IPS-18c (cell line): Measurements from ENCODE around the gene SOAT2.

Source experiments
- H3K4me3 ChIP-seq: 2 replicates; pipeline ENCODE4 v1.7.0; 2013; ENCODE audit warnings: low read depth, mild to moderate bottlenecking, low read length, moderate library complexity; ENCODE audit not compliant: insufficient read depth
- H3K9me3 ChIP-seq: one replicate; pipeline ENCODE4 v1.6.1; 2013; ENCODE audit warnings: mild to moderate bottlenecking, low read length, moderate library complexity; ENCODE audit not compliant: control insufficient read depth, insufficient read depth

The SOAT2 gene

DNA sequence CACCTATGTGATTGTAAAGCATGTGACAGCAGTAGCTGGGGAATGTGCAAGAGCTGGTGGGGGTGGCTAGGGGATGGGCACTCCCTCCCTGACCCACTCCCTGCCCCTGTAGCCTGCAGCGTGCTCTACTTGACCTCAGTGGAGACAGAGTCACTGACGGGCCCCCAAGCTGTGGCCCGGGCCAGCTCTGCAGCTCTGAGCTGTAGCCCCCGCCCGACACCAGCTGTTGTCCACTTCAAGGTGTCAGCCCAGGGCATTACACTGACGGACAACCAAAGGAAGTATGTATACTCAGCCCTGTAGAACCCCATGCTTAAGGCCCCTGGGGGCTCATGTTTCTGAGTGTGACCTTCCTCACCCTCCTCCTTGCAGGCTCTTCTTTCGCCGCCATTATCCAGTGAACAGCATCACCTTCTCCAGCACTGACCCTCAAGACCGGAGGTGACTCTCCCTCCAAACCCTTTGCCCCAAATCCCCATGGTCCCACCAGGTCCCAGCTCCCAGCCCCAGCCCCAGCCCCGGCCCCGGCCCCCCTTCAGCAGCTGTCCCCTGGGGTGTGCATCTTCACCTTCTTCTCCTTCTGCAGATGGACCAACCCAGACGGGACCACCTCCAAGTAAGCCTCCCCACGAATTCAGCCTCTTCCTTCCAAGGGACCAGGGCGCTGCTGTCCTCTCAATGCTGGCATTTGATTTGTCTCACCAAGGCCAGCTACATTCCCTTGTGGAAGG, 40.1 kb upstream of the SOAT2 start:
- H3K9me3 ChIP-seq: no peaks in the 10 kb centered on the region
- H3K4me3 ChIP-seq: no peak overlapping the region

DNA sequence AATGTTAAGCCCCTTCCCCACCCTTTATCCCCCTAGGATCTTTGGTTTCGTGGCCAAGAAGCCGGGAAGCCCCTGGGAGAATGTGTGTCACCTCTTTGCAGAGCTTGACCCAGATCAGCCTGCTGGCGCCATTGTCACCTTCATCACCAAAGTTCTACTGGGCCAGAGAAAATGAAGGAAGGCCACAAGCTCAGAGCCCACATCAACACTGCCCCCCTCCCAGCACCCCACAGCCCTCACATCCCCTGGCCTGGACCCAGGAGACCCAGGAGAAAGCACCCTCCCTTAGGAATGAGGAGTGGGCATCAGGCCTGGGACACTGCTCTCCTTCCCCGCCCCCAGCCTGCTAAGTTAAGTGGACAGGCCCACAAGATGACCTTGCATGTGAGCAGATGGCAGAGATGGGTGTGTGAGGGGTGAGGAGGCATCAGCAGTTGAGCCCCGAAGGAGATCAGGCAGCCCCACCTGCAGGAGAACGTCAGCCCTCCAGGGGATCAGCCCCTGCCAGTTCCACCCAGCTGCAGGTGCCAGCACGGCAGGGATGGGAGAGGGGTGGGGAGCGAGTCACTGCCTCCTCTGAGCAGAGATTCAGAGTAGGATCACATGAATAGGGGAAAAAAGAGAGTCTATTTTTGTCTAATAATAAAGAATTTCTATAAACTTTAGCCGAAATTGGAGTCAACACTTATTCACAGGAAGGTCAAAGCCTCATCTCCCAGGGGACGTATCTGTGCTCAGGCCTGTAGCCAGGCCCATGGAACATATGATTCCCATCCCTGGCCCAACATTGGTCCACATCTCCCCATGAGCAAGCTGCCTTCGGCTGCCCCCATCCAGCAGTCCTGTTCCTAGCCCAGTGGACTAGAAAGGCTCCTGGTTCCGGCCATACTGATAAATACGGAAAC, 39.3 kb upstream of the SOAT2 start:
- Histone ChIP-seq H3K4me3 (no peak overlapping the region), H3K9me3 (no peaks in the 10 kb centered on the region)

DNA sequence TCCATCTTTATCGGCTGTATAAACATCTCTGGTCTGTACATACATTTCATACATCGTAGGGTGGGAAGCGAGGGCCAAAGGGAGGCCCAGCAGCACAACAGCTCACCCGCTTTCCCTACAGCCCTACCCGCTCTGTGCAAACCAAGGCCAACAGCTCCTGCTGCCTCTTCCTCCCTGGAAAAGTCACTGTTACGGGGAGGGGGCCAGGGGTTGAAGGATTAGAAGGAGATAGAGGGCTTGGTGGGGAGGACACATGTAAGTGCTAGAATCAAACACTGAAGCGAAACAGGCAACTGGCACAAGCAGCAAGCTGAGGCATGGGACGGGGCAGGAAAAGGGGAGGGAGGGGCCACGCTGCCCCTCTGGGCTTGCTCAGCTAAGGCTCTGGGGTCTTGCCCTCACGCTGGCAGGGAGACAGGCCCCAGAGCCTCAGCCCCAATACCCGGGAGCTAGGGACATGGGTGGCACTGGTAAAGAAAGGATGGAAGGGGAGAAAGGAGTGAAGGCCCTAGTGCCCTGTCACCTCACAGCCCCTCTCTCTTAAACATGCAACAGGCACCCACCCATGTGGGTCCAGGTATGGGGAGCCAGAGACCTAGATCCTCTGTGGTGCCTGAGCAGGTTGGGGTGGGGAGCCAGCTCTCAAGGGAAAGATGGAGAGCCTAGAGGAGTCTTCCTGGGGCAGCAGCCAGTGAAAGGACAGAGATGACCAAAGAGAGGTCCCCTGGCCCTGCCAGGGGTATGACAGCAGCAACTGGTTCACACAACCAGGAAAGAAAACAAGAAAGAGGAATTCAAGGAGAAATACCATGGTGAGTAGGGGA, 38.5 kb upstream of the SOAT2 start:
- H3K9me3 ChIP-seq: no peaks in the 10 kb centered on the region
- H3K4me3 ChIP-seq: no peak overlapping the region

DNA sequence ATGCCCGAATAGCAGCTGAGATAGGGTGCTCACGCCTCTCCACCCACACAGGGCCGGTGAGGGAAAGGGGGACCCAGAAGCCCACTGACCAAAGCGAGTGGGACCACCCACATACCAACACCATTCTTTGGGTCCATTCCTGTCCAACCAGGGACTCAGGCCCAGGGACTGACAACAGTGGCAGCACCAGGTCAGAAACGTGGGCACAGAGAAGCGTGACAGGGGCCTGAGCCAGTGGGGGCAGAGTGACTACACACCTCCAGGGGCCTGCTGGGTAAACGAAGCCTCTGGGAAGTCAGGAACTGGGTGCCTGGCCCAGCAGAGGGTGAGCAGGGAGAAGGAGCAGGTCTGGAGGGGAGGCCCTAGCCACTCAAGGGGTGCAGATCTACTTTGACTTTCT, 37.8 kb upstream of the SOAT2 start:
- no peak overlapping the region for H3K4me3 ChIP-seq
- H3K9me3 ChIP-seq: no peaks in the 10 kb centered on the region

DNA sequence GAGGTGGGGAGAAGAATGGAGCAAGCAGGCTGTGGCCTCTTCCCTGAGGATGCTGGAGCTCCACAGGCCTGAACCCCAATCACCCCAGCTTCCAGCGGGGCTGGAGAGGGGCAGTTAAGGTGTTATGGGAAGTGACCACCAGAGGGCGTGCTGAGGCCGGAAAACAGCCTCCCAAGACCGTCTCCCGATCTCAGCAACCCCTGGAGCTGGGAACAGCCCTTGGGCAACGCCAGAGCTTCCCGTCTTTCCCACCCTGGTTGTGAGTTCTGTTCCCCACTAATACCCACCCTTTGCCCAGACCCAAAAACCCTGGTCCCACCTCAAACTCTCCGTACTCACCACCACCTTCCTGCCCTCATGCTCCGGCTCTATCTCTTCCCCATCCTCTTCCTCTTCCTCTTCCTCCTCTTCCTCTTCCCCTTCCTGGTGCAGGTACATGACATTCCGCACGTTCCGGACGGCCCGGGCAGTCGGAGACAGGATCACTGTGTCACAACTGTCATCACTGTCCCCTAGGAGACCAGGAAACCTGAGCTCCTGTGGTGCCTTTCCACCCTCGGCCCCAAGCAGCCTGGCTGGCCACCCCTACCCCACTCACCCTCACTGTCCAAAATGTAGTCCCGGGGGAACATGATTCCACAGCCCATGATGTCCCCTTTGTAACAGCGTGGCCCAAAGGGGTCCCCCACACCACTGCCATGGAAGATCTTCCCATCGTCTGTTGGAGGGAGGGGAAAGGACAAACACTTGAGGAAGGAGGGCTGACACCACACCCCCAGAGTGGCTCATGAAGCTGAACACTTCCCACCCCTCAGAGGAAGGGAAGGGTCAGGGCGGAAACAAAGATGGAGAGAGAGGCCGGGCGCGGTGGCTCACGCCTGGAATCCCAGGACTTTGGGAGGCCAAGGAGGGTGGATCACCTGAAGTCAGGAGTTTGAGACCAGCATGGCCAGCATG, 37.0 kb upstream of the SOAT2 start:
- no peak overlapping the region for H3K4me3 ChIP-seq

DNA sequence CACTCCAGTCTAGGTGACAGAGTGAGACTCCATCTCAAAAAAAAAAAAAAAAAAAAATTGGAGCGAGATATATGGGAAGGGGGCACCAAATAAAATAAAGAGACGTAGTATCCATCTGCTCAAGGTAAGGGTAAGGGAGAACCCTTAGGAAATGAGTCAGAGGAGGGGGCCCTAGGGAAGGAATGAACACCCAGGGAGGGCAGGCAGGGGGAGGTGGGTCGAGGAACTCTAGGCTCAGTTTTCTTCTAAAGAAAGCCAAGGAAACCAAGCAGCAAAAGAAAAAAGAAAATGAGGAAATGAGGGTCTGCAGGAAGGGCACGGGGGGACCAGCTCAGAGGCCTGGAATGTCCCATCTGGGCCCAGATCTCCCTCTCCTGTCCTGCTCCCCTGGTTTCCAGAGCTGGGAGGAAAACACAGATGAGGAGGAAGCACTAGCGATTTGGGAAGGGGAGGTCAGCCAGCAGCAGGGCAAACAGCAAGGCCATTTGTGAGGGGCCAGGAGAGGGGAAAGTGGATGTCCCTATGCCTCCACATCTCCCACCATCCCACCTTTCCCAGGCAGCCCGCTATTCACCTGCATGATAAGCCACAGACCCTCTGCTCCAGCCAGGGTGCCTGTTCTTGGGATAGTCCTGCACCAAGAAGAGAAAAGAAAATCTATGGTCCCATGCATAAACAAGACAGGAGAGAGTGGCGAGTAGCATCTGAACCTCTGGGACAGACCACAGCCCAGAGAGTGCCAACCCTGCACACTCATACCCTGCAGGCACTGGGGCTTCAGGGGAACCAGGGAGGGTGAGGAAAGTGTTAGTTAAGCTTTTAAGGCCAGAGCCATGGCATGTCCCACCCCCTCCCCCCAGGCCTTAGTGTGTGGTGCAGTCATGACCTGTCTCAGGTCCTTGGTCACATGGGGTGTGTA, 36.0 kb upstream of the SOAT2 start:
- H3K4me3 ChIP-seq: no peak overlapping the region
- H3K9me3 ChIP-seq: no peaks in the 10 kb centered on the region

More for the DNA sequence above, 37.0 kb upstream of the SOAT2 start:
- no peaks in the 10 kb centered on the region for H3K9me3 ChIP-seq

DNA sequence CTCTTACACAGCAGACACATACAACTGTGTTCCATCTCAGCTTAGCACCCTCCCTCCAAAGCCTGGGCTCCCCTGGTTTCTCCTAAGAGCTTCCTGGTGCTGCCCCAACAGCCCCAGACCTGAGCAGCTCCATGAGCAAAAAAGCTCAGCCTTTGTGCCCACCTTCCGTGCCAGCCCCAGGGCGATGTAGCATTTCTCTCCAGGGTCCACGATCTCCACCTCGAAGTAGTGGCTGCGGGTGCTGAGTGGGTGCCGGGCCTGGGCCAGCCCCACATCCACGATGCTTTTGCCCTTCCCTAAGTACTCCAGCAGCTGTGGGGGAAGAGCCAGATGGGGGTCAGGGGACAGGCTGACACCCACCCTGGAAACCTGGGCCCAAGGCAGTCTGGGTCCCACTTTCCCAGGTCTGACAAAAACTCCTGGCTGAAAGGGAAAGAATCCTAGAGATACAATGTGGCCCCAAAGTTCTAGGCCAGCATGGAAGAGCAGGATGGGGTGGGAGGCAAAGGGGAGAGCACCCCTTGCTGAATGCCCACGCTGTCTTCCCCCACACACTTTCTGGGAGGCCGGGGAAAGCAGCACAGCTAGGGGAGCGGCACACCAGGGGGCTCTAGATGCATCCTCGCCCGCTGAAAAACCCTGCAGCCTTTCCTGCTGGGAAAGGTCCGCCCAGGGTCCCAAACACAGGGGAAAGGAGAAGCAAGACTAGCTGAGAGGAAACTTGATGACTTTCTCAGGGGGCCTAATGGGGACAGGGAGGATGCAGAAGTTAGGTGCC, 35.1 kb upstream of the SOAT2 start:
- H3K9me3 ChIP-seq: no peaks in the 10 kb centered on the region
- no peak overlapping the region for H3K4me3 ChIP-seq

DNA sequence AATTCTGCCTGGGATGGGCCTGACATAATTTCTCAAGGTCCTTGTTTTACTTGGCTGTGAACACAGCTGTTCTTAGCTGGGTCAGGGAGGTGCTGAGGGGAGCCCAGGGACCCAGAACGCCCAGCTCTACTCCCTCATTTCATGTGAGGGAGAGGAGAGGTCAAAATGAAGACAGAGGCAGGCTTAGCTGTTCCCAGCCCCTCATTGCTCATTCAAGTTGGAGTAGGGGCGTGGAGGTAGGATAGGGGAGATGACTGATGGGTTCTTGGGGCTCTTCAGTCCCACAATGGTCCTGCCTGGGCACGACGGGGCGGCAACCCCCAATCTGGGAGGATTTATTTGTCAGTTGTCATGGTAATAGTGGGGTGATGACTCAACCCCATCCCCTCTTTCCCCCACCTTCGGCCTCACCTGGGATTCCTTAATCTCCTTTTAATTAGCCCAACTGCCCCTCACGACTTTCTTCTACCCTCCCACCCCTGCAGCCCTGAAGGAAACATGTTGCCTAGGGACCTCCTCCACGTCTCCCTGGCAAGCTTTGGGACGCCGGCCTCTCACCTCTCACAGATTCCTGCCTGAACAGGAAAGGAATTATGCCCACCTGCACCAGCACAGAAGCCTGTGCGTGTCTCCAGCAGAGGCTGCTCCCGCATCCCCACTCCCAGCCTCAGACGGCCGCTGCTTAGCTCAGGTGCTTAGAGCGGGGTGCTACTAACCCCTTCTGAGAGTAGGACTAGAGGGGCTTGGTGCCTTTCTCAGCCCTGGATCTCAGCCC, 34.3 kb upstream of the SOAT2 start:
- Histone ChIP-seq H3K4me3 (no peak overlapping the region; the same call in 1 of the 2 replicates), H3K9me3 (no peaks in the 10 kb centered on the region)

DNA sequence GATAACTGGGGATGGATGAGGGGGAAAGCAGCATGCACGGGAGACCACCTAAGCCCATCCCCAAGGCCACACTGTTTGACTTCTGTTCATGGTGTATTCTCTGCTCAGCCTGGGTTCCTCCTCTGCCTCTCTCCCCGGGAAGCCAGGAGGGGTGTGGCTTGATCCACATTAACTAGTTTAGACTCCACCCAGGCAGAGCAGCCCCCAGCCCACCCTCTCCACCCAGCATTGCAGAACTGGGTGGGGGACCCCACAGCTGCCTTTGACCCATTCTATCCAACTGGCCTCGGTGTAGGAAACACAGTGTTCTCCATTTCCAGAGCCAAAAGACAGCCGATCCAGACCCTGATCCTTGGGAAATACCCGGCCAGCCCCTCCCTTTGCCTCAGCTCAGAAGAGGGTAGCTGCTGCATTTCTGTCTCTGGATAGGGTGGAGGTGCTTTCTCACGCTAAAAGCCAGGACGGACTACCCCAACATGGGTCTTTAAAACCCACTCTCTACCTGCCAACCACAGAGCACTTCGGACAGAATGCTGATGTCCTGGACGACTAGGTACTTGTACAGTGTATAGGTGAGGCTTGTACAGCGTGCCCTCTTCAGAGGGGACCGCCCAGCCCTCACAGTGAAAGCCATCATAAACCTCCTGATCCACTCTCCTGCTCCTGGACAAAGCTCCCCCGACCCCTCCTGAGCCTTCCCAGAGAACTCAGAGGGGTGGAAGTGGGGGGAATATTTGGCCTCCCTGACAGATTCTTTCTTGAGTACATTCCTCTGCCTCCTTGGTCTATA, 33.5 kb upstream of the SOAT2 start:
- Histone ChIP-seq H3K9me3 (no peaks in the 10 kb centered on the region), H3K4me3 (no peak overlapping the region)

DNA sequence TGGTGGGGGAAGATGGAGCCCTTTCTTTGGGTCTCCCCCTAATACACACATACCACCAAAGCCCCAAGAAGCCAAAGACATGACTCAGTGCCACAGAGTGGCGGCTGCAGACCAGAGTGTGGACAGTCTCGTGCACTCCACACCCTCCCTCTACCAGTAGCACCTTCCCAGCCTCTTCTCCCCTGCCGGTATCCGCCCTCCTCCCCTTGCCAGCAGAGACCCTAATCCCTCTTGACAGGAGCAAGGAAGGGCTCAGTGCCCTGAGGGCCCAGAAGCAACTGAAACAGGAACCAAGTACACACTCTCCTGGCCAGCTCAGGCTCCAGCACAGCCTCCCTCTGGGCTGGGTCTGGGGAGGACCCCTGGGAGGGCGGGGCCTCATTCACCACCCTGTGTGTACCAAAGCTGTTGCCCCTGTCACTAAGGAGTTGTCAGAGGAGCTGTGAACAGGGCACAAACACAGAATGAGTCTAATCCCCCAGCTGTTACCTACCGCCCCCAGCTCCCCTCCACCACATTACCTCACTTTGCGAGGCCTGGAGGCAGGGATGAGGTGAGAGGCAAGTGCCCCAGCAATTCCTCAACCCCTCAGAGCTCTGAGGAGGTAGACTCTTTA, 32.3 kb upstream of the SOAT2 start:
- no peak overlapping the region for H3K4me3 ChIP-seq
- H3K9me3 ChIP-seq: peaks cover 2% of the 10 kb centered on the region

DNA sequence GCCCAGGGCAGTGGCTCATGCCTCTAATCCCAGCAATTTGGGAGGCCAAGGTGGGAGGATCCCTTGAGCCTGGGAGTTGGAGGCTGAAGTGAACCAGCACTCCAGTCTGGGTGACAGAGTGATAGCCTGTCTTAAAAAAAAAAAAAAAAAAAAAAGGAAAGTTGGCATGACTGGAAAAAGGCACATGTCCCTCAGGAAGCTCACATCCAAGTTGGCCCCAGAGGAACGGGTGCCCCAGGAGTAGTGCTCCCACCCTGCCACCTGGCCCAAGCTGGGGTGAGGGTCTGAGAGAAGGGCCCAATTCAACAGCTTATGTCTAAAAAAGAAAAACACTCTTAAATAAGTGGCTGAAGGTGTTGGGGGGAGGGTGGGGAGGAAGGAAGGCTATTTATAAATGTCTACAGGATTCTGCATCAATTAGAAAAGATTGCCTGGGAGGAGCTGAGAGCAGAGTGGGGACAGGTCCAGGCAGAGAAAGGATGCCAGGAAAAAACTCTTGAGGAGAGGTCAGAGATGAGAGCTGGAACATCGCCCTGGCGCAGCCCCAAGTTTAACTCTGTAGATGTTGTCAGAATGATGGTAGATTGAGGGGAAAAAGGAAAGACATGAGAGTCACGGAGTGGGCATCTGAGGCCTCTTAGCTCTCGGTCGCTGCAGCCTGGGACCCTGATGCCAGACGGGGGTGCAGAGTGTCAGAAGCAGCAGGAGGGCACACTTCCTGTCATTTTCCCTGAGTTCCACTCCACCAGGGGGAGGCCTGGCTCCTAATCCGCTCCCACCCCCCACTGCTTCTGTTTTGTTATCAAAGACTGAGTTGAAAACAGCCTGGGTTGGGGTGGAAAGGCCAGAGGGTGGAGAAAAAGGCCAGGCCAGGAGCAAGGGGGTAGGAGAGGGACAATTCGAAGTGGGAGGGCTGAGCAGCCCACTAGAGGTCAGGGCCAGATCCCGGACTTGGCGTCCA, 31.4 kb upstream of the SOAT2 start:
- Histone ChIP-seq H3K9me3 (peaks cover 2% of the 10 kb centered on the region), H3K4me3 (no peak overlapping the region)

DNA sequence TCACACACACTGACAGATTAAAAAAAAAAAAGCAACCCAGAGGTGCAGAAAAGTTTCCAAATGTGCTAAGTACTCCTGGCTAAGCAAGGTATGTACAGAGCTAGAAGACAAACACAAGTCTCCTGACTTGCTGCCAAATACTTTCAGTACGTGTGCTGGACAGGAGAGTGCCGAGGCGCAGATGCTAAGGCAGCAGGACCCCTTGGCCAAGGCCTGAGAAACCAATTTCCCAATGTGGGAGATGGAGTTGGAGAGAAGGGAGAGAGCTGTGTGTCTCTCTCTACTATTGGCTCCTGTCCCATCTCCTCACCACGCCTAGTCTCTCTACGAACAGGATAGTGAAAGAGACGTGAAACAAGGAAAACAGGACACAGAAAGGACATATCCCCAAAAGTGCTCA, 29.4 kb upstream of the SOAT2 start:
- peaks cover 2% of the 10 kb centered on the region for H3K9me3 ChIP-seq
- H3K4me3 ChIP-seq: no peak overlapping the region
